Fibroblast of mammary gland (primary cell): ENCODE data around the gene FRS3.

Experiments
- DNase-seq: peaks from one replicate; pipeline ENCODE4 v3.0.0-alpha.2; 2010; ENCODE audit warnings: low read depth
- H3K4me3 ChIP-seq: 2 replicates; pipeline ENCODE4 v1.5.1; 2011; ENCODE audit warnings: low read depth, mild to moderate bottlenecking, low read length, moderate library complexity; ENCODE audit not compliant: control insufficient read depth
- TF ChIP-seq, protein P1 (sequence below): conservative IDR thresholded peaks from 2 replicates; pipeline ENCODE4 v1.5.1; 2011; ENCODE audit warnings: low read depth, low read length, inconsistent platforms; ENCODE audit not compliant: control insufficient read depth, insufficient read depth

FRS3 gene

DNA sequence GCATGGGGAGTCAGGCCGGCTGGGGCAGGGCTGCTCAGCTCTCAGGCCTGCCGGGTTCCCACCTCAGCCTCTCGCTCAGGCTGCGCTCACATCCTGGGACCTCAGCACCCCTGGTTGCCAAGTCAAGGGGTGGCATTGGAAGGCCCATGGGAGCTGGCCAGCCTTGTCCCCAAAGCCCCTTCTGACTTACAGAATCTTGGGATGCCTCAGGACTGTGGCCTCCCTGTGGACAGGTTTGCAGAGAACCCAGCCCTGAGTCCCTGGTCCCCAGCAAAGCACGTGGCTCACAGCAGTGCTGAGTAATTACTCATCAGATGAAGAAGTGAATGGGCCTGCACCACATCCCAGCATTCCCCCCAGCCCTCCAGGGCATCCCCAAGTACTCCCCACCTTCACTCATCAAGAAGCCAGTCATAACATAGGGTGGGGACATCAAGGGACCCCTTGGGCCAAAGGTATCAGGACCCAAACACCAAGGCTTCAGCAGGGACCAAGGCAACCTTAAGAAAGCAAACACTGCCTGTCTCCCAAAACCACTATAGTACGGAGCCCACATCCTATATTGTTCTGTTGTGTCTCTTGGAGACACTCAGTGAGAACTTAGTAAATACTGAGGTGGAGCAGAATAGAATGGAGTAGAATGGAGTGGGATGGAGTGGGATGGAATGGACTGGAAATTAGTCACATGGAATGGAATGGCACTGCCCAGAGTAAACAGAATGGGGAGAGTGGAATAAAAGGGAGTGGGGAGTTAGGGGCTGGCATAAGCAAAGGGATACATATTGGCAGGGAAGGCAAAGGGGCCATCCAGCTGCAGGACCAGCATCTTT lies 36.1 kb downstream of the FRS3 start:
- TF ChIP-seq, protein P1, sequence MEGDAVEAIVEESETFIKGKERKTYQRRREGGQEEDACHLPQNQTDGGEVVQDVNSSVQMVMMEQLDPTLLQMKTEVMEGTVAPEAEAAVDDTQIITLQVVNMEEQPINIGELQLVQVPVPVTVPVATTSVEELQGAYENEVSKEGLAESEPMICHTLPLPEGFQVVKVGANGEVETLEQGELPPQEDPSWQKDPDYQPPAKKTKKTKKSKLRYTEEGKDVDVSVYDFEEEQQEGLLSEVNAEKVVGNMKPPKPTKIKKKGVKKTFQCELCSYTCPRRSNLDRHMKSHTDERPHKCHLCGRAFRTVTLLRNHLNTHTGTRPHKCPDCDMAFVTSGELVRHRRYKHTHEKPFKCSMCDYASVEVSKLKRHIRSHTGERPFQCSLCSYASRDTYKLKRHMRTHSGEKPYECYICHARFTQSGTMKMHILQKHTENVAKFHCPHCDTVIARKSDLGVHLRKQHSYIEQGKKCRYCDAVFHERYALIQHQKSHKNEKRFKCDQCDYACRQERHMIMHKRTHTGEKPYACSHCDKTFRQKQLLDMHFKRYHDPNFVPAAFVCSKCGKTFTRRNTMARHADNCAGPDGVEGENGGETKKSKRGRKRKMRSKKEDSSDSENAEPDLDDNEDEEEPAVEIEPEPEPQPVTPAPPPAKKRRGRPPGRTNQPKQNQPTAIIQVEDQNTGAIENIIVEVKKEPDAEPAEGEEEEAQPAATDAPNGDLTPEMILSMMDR, result no peak
- no peak for DNase-seq
- H3K4me3 ChIP-seq, result no peak overlapping the region

DNA sequence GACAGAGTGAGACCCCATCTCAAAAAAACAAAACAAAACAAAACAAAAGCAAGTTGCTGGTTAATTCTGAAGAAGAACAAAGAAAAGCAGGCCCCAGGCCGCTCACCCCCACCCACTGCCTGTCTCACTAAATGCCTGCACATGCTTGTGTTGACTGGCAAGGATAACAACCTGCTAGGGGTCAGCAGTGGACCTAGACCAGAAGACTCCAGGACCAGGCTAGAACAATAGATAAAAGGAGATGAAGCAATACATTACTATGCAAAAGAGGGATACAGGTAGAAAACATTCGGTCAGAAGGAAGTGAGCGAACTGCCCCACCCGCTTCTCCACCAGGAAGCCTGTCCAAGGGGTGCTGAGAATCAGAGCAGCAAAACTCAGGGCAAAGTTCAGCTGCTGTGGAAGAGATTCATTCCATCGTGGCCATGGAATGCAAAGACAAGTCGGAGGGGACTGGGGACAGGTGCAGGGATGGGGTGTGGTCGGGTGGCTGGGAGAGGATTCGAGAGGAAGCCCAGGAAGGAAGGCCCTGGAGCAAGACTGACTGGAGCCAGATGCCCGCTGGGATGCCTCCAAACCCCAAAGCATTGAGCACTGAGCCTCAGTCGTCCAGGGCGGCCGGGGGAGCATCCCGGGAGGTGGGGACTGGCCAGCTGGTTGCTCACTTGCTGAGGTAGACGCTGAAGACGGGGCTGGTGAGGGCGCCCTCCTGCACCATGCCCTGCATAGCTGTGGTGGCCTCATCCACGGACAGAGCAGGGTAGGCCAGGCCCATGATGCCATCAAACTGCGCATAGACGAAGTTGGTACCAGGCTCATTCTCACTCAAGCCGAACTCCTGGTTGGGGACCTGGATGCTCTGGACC lies 37.8 kb downstream of the FRS3 start:
- TF ChIP-seq, protein P1, result no peak
- H3K4me3 ChIP-seq, result no peak overlapping the region
- no peak for DNase-seq

DNA sequence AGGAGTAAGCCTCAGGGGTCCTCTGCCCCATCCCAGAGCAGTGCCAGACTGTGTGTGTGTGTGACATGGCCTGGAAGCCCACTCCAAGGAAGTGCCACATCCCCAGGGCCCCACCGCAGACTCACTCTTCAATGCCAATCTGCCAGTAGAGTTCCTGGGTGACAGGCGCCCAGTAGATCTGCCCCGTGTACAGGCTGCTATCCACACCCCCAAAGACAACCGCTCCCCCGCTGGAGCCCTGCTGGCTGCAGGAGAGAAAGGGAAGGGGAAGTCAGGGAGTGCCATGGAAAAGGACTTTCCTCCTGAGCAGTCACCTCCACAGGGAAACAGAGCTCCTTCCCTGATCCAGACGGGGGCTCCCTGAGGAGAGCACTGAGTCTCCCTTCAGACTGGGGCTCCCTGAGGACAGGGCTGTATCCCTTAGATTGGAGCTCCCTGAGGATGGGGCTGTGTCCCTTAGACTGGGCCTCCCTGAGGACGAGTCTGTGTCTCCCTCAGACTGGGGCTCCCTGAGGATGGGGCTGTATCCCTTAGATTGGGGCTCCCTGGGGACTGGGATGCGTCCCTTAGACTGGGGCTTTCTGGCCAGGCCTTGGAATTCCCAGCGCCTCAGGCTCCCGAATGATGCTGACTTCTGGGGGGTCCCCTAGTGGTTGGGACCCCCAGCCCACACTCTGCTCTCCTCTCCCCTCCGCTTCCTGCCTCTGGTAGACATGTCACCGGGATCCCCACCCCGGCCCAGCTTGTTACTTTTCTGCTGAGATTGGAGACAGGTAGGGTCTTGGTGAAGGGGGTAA lies 39.1 kb downstream of the FRS3 start:
- no peak for DNase-seq
- no peak overlapping the region for H3K4me3 ChIP-seq
- TF ChIP-seq, protein P1, result no peak

DNA sequence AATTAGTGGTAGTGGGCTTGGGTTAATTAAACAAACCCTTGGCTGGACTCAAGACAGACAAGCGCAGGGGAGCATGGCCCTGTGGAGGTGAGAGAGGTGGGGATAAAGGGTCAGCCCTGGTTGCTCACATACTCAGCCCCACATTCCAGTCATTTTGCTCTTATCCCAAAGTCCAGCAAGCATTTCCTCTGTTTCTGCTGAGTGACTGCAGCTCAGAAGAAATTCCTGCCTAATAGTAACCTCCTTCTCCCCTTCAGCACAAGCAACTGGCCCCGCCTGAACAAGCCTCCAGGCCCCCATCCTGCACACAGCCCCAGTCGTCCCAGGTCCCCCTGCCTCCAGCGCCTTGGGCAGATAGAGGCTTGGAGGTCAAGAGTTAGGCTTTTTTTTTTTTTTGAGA lies 40.7 kb downstream of the FRS3 start:
- TF ChIP-seq, protein P1, result no peak
- no peak overlapping the region for H3K4me3 ChIP-seq
- no peak for DNase-seq

DNA sequence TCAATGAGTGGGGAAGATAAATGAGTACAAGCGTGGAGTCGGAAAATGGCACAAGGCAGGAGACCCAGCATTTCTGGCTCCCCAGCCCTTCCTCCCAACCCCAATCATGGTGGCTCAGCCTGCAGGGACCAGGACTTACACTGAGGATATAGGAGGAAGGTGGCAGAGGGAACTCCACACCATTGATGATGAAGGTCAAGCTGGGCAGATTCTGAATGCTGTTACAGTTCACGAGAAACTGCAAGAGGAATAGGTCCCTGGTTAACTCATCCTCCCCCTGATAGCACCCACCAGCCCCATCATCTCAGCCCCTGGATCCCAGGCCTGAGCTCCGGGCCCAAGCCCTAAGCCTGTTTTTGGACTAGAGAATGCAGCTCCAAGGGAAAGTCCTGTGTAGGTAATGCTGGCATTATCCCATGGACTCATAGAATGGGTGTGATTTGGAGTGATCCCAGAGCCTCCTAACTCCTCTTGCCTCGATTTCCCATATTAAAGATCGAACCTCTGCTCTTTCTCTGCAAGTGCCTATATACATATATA lies 42.0 kb downstream of the FRS3 start:
- H3K4me3 ChIP-seq, result no peak overlapping the region
- DNase-seq, result no peak
- TF ChIP-seq, protein P1, result no peak

DNA sequence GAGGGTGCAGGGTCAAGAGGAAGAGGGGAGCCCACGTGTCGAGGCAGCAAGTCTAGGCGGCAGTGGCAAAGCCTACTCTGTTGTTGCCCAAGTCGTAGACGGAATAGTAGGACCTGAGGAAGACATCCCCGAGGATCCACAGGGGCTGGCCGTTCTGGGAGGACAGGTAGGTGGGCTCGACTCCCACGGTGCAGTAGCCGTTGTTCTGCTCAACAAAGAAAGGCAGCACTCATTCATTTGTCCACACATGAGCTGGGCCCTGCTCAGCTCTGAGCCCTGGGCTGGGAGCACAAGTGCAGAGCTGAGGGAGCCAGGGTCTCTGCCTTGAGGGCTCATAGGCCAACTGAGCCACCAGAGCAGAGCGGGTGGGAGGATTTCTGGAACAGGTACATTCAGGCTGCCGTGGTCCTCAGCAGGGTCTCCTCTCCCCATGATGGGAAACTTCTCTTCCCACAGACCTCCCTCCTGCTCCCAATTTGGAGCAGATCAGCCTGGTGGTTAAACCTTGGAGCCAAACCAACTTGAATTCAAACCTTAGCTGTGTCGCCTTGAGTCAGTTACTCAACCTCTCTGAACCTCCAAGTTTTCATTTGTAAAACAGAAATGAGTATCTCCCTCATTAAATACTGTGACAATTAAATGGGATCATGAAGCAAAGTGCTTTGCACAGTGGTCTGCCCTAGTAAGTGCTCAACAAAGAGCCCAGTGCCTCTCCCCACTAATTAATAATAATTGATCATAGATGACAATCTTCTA lies 42.7 kb downstream of the FRS3 start:
- TF ChIP-seq, protein P1, result no peak
- DNase-seq, result no peak
- no peak overlapping the region for H3K4me3 ChIP-seq
